ENCODE results near the gene SLC10A7.

- TF ChIP-seq CTCF (IDR thresholded peaks at IDR 0.05; ENCODE audit: insufficient read depth, low read depth, low read length) = no peak
- TF ChIP-seq EZH2 (IDR thresholded peaks at IDR 0.05; ENCODE audit: insufficient read depth, low read length) = no peak
Observed at GRCh38 chr4:146229406-146229805, 292.3 kb downstream of the SLC10A7 start.
